HEK293 (cell line): ENCODE measurements around the gene PEX7.
A peak's percentile ranks its signal among the peaks of the same experiment; 100 is the strongest.

ENCODE experiments used
- BCL11B ChIP-seq: fragments of 450-650 bp; formaldehyde crosslinking; IDR thresholded peaks from 2 replicates; pipeline ENCODE4 v1.5.1; 2016; ENCODE audit warnings: low read depth, missing biosample characterization, missing genetic modification characterization
- CTCF ChIP-seq: fragments of 450-650 bp; formaldehyde crosslinking; IDR thresholded peaks from 2 replicates; pipeline ENCODE4 v1.5.1; 2016; ENCODE audit warnings: missing biosample characterization, missing genetic modification characterization
- GLI4 ChIP-seq: fragments of 450-650 bp; formaldehyde crosslinking; IDR thresholded peaks from 2 replicates; pipeline ENCODE4 v1.5.1; 2016; ENCODE audit warnings: missing biosample characterization, missing genetic modification characterization
- KLF1 ChIP-seq: fragments of 450-650 bp; formaldehyde crosslinking; IDR thresholded peaks from 2 replicates; pipeline ENCODE4 v1.5.1; 2016; ENCODE audit warnings: missing biosample characterization, missing genetic modification characterization
- KLF16 ChIP-seq: fragments of 450-650 bp; formaldehyde crosslinking; IDR thresholded peaks from 2 replicates; pipeline ENCODE4 v1.5.1; 2017; ENCODE audit warnings: missing biosample characterization, missing genetic modification characterization
- SALL2 ChIP-seq: fragments of 450-650 bp; formaldehyde crosslinking; IDR thresholded peaks from 2 replicates; pipeline ENCODE4 v1.5.0; 2017; ENCODE audit warnings: missing biosample characterization, mild to moderate bottlenecking, missing genetic modification characterization, borderline replicate concordance
- SCRT1 ChIP-seq: fragments of 450-650 bp; formaldehyde crosslinking; IDR thresholded peaks from 2 replicates; pipeline ENCODE4 v1.5.1; 2016; ENCODE audit warnings: missing biosample characterization, missing genetic modification characterization, borderline replicate concordance
- ZBTB1 ChIP-seq: fragments of 450-650 bp; formaldehyde crosslinking; IDR thresholded peaks from 2 replicates; pipeline ENCODE4 v1.5.1; 2016; ENCODE audit warnings: missing biosample characterization, missing genetic modification characterization
- ZBTB44 ChIP-seq: fragments of 450-650 bp; IDR thresholded peaks from 2 replicates; pipeline ENCODE4 v1.5.1; 2018; ENCODE audit warnings: missing biosample characterization, mild to moderate bottlenecking, missing genetic modification characterization
- ZBTB49 ChIP-seq: fragments of 450-650 bp; formaldehyde crosslinking; IDR thresholded peaks from 2 replicates; pipeline ENCODE4 v1.5.1; 2016; ENCODE audit warnings: missing biosample characterization, missing genetic modification characterization, low read depth
- ZNF133 ChIP-seq: fragments of 450-650 bp; formaldehyde crosslinking; IDR thresholded peaks from 2 replicates; pipeline ENCODE4 v1.5.1; 2016; ENCODE audit warnings: missing biosample characterization, missing genetic modification characterization
- ZNF138 ChIP-seq: fragments of 450-650 bp; formaldehyde crosslinking; IDR thresholded peaks from 2 replicates; pipeline ENCODE4 v1.5.1; 2016; ENCODE audit warnings: missing biosample characterization, missing genetic modification characterization, borderline replicate concordance
- ZNF280C ChIP-seq: fragments of 450-650 bp; formaldehyde crosslinking; IDR thresholded peaks from 2 replicates; pipeline ENCODE4 v1.5.1; 2016; ENCODE audit warnings: missing biosample characterization, missing genetic modification characterization
- ZNF324 ChIP-seq: fragments of 450-650 bp; formaldehyde crosslinking; IDR thresholded peaks from 2 replicates; pipeline ENCODE4 v1.5.1; 2016; ENCODE audit warnings: missing biosample characterization, missing genetic modification characterization
- ZNF341 ChIP-seq: fragments of 450-650 bp; formaldehyde crosslinking; IDR thresholded peaks from 2 replicates; pipeline ENCODE4; 2016; ENCODE audit warnings: low read depth, missing biosample characterization, missing genetic modification characterization
- ZNF449 ChIP-seq: fragments of 450-650 bp; formaldehyde crosslinking; IDR thresholded peaks from 2 replicates; pipeline ENCODE4 v1.5.1; 2017; ENCODE audit warnings: missing biosample characterization, mild to moderate bottlenecking, missing genetic modification characterization, moderate library complexity
- ZNF501 ChIP-seq: fragments of 450-650 bp; formaldehyde crosslinking; IDR thresholded peaks from 2 replicates; pipeline ENCODE4 v1.5.1; 2016; ENCODE audit warnings: missing biosample characterization, missing genetic modification characterization
- ZNF514 ChIP-seq: fragments of 450-650 bp; formaldehyde crosslinking; IDR thresholded peaks from 2 replicates; pipeline ENCODE4 v1.5.1; 2016; ENCODE audit warnings: missing biosample characterization, missing genetic modification characterization
- ZNF530 ChIP-seq: fragments of 450-650 bp; formaldehyde crosslinking; IDR thresholded peaks from 2 replicates; pipeline ENCODE4 v1.5.1; 2016; ENCODE audit warnings: low read depth, missing biosample characterization, missing genetic modification characterization
- ZNF560 ChIP-seq: fragments of 450-650 bp; formaldehyde crosslinking; IDR thresholded peaks from 2 replicates; pipeline ENCODE4 v1.5.1; 2017; ENCODE audit warnings: missing biosample characterization, missing genetic modification characterization, borderline replicate concordance
- ZNF571 ChIP-seq: fragments of 450-650 bp; formaldehyde crosslinking; IDR thresholded peaks from 2 replicates; pipeline ENCODE4 v1.5.0; 2017; ENCODE audit warnings: missing biosample characterization, missing genetic modification characterization
- ZNF596 ChIP-seq: fragments of 450-650 bp; IDR thresholded peaks from 2 replicates; pipeline ENCODE4 v1.5.0; 2018; ENCODE audit warnings: missing biosample characterization, mild to moderate bottlenecking, missing genetic modification characterization, moderate library complexity
- ZNF610 ChIP-seq: fragments of 450-650 bp; formaldehyde crosslinking; IDR thresholded peaks from 2 replicates; pipeline ENCODE4 v1.5.1; 2016; ENCODE audit warnings: missing biosample characterization, missing genetic modification characterization, borderline replicate concordance
- ZNF658 ChIP-seq: fragments of 450-650 bp; formaldehyde crosslinking; IDR thresholded peaks from 2 replicates; pipeline ENCODE4; 2016; ENCODE audit warnings: missing biosample characterization, missing genetic modification characterization
- ZNF664 ChIP-seq: fragments of 450-650 bp; formaldehyde crosslinking; IDR thresholded peaks from 2 replicates; pipeline ENCODE4 v1.5.1; 2016; ENCODE audit warnings: missing biosample characterization, missing genetic modification characterization
- ZNF692 ChIP-seq: fragments of 450-650 bp; formaldehyde crosslinking; IDR thresholded peaks from 2 replicates; pipeline ENCODE4 v1.5.1; 2016; ENCODE audit warnings: missing biosample characterization, missing genetic modification characterization
- ZNF701 ChIP-seq: fragments of 450-650 bp; formaldehyde crosslinking; IDR thresholded peaks from 2 replicates; pipeline ENCODE4 v1.5.1; 2016; ENCODE audit warnings: missing biosample characterization, missing genetic modification characterization
- ZSCAN4 ChIP-seq: fragments of 450-650 bp; formaldehyde crosslinking; IDR thresholded peaks from 2 replicates; pipeline ENCODE4 v1.5.1; 2017; ENCODE audit warnings: missing biosample characterization, missing genetic modification characterization

PEX7 gene

GRCh38 chr6:136822376-136823127 is at the start of gene PEX7 (continued):
- TF ChIP-seq ZNF560 (no peak), ZNF133 (tag by site-specific recombination) (no peak), ZBTB1 (tag by site-specific recombination) (no peak), GLI4 (no peak), KLF16 (tag by site-specific recombination) (0 out of 2 replicates have a peak, but pooled peaks have one; percentile 47), ZNF571 (tag by site-specific recombination) (no peak), ZNF692 (tag by site-specific recombination) (peak; percentile 88), KLF1 (no peak), ZSCAN4 (tag by site-specific recombination) (no peak), ZBTB44 (0 out of 2 replicates have a peak, but pooled peaks have one; percentile 17), ZNF138 (tag by site-specific recombination) (no peak), ZNF501 (tag by site-specific recombination) (no peak), ZNF514 (tag by site-specific recombination) (no peak), ZNF530 (tag by site-specific recombination) (no peak), ZNF701 (tag by site-specific recombination) (no peak), ZBTB49 (tag by site-specific recombination) (no peak), ZNF341 (tag by site-specific recombination) (no peak; the same call in 1 of the 2 replicates), ZNF658 (tag by site-specific recombination) (no peak), SCRT1 (tag by site-specific recombination) (no peak), SALL2 (tag by site-specific recombination) (no peak), ZNF449 (tag by site-specific recombination) (no peak), ZNF664 (tag by site-specific recombination) (no peak), BCL11B (tag by site-specific recombination) (no peak), ZNF610 (tag by site-specific recombination) (no peak), ZNF280C (tag by site-specific recombination) (no peak), ZNF324 (tag by site-specific recombination) (no peak), ZNF596 (peak; percentile 70), CTCF (tag by site-specific recombination) (peak; percentile 81)
